DMS79 (cell line): ENCODE results near the gene SPINK4.
A peak's percentile ranks its signal among the peaks of the same experiment; 100 is the strongest.

Experiments
- DNase-seq: peaks from one replicate; lab custom pipeline; 2025; lab: John Stamatoyannopoulos, UW

SPINK4 gene

DNA sequence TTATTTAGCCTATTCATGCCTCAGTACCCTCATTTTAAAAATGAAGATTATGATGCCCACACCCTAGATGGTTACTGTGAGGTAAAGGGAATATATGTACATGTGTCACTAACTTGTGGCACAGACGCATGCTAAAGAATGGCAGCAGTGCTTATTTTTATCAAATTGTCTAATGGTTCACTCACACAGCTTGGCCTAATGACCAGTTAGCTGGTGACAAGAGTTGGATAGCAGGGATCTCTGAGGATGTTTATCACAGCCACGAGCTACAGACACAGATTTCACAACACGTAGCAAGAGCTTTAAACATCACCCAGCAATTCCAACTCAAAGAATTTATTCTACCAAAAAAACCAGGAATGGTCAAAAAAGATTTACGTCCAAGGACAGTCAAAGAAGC lies 17.3 kb downstream of the SPINK4 start:
- DNase-seq, result no peak

DNA sequence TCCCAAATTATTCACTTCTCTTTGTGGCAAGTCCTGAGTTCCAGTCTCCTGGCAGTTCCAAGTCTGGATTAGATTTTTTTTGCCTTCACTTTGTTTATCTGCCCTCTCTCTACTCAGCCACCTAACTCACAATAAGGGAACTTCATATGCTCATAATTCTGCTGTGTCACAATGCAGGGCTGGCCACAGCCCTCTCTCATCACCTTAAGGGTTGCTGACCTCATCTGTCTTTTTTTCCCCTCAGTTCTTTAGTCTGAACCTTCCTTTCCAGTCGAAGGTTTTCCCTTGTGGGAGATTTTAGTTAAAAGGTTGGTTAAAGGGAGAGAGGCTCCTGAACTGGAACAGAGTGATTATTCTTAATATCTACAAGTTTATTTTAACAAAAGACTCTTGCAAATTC lies 20.4 kb downstream of the SPINK4 start:
- no peak for DNase-seq

DNA sequence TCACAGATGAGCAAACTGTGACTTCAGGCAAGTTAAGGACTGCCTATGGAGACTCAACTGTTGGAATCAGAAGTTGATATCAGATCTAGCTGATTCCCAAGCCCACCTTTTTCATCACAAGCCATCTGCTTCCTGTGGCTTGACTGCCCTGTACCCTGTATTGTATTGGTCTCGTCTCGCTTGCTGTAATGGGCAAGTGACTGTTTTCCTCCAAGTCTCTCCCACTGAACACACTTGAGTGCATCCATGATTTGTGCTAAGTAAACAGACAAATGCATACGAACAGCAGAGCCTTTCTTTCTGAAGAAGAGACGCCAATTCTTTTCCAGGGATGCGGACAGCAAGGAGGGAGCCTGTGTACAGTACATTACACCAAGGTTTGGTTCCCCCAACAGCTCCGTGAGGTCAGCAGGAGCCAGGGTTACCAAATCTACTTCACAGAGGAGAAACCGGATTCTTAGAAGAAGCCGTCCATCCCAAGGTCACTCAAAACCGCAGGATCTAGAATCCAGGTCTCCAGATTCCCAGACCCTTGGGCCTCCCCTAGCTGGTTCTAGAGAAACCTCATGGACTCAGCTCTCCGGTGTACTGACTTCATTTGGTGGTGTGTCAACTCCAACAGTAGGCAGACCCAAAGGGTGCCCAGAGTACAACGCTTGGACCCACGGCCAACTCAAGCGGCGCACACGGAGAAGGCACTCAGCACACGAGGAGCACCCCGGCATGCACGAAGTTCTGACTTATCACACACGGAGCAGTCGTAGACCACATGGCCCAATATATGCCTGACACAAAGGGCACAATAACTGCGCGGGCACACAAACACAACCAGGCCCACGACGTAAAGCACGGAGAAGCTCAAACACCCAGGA lies 23.4 kb downstream of the SPINK4 start:
- no peak for DNase-seq

DNA sequence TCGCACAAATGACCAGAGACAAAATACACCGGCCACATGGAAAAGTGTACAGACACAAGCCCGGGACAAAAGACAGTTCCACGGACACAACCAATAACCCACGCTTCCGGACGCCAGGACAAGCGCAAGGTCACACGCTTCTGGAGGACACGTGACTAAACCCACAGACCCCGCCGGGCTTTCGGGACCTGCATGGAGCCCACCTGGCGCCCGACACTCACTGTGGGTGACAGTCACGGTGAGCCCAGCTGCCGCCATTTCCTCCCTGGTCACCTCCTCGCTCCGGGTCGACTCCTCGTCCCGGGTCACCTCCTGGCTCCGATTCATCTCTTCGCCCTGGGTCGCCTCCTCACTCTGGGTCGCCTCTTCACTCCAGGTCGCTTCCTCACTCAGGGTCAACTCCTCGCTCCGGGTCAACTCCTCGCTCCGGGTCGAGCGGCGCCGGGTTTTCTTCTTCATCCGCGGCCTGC lies 24.1 kb downstream of the SPINK4 start:
- no peak for DNase-seq

DNA sequence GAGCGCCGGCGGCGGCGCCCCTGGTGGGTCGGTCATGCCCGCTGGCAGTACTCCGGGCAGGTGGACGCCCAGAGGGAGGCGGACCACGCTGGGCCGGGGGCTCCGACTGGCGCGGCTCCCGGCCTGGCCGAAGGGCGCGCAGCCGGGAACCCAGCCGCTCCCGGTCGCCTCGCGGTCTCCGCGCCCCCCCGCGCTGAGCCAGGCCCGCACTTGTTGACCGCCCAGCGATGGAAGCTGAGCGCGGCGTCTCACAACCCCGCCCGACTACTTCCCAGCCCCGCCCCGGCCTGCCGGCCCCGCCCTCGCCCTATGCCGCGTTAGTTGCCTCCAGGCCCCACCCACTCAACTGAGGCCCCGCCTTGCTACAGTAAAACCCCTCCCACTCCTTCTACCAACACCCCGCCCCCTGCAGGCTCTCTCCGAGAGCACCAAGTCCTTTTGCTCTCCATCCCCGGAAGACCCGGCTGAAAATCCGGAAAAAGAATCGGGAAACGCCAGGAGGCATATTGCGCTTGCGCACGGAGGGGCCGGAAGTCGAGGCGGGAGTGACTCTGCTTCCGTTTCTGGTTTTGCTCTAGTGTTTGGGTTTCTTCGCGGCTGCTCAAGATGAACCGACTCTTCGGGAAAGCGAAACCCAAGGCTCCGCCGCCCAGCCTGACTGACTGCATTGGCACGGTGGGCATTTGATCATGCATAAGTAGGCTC lies 24.7 kb downstream of the SPINK4 start, which contains the start of the genes BAG1 and CHMP5:
TSS of gene BAG1 (minus strand) at position 236 of the 705 bp plus-strand sequence.
TSS of gene CHMP5 (plus strand) at position 577 of the 705 bp plus-strand sequence. CDS start at position 607, 30 bp downstream.
- peak; percentile 99 for DNase-seq

DNA sequence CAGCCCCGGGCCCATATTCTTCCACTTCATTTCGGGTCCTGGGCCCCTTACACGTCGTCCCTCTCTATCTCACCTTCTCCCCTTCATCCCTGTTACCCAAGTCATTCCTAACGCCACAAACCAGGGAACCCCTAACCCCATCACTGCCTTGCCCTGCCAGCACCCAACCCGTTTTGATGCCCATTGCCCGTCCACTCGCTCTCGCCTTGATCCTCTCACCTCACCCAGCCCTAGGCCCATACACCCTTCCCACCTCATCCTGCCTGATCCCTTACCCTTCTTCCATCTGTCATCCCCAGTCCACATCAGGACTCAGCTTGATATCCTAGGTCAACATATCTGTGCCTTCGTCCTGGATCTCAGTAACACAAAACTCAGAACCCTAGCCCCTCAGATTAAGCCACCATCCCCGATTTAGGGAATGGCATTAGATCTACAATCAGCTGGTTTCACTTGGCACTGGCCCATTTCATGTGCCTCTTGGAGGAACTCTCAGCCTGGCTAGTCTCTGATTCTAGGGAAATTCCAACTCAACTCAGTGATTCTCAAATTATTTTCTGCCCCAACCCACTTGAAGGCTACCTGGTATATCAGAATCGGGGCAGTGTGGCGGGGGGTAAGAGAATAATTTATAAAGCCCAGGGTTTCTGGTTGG lies 25.4 kb downstream of the SPINK4 start:
- no peak for DNase-seq

DNA sequence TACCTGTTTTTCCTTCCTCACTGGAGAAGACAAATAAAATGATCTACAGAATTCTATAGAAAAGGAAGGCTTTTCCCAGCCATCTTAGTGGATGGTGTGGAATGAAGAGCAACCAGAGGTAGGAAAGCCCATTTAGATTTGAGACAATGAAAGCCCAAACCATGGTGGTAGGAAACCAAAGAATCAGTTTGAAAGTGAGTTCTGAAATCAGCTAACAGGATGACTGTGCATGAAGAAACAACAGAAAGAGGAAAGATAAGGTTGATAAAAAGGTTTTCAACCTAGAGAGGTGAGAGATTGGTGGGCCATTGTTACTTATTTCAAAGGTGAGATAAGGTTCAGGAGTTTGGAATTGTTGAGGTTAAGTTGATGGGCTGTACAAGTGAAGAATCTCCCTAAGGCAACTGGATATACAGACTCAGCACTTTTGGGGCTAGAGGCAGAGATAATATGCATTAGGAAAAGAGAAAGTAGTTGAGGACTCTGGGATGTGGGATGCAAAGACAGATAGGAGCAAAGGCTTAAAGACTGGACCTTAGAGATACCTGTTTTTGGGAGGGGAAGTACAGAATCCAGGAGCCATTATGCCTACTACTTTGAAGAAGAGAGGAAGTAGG lies 27.3 kb downstream of the SPINK4 start:
- DNase-seq, result no peak

DNA sequence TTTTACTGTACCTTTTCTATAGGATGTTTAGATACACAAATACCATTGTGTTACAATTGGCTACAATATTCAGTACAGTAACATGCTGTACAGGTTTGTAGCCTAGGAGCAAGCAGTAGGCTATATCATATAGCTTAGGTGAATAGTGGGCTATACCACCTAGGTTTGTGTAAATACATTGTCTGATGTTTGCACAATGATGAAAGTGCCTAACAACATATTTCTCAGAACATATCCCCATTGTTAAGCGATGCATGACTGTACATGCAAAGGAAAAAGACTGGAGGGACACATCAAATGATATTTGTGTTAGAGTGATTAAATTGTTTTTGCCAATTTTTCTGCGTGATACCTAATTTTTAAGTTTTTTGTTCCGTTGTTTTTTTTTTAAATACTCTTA lies 30.2 kb downstream of the SPINK4 start:
- DNase-seq, result no peak

DNA sequence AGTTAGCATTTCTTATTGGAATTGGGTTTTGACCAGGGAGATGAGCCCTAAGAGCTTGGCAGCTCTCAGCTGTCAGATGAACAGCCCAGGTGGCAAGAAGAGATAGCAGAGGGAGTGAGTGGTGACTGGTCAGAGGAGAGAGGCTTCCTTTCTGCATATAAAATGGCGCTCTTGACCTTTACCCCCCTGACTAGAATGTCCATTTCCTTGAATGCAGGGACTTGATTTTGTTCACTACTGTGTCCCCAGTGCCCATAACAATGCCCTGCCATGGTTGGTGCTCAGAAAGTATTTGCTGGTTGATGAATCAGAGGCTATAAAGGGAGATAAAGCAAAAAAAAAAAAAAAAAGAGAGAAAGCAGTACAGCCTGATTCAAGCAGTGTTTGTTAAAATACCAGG lies 32.1 kb downstream of the SPINK4 start:
- DNase-seq, result no peak

DNA sequence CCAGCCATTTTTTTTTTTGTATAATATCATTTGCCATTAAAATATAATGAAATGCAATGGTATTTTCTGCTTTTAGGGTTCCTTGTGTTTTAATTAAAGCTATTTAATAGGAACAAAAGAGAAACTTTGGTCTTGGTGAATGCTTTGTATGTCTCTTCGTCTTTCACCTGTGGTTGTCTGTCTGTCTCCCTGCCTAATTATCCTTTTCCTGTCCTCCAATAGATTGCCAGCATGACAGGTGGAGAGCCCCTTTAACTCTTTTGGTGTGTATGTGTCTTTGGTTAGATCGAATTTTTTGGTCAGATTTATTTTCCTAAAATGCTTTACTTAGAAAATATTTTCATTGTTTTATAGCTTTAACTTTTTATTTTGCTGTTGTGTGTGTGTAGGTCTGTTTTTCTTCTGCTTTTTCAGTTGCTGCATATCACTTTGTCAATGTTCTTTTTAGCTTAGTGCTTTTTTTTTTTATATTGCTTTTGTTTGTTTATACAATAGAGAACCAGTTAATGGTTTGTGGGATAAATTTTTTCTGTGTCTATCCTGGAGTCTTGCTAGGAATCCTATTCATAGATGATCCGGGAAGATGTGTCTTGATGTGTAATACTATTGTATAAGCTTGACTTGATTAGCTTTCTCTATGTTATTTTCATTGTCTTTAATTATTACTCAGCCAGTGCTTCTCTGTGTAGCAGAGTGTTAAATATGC lies 33.5 kb downstream of the SPINK4 start:
- DNase-seq, result no peak

DNA sequence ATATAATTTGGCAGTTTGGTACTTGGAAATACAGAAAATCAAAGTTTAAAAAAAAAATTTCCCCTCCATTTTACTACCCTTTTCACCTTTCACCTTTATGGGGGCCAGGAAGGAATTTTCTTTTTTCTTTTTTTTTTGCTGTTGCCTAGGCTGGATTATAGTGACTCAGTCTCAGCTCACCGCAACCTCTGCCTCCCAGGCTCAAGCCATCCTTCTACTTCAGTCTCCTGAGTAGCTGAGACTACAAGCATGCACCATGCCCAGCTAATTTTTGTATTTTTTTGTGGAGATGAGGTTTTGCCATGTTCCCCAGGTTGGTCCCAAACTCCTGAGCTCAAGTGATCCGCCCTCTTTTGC lies 34.0 kb downstream of the SPINK4 start:
- DNase-seq, result no peak

DNA sequence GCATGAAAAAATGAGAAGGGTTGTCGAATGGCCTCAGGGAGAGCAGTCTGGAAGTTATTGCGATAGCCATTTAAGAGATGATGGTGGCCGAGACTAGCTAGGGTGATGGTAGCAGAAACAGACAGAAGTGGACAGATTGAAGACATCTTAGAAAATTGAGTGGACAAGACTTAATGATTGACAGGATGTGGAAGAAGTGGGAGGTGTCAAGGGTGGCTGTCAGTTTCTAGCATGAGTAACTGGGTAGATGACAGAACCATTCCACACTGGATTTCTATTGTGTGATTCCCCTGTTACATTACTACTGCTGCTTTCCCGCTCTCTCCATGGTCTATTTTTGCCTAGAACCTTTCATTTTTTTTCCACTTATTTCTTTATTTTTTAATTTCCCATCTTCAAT lies 37.5 kb downstream of the SPINK4 start:
- DNase-seq, result no peak

DNA sequence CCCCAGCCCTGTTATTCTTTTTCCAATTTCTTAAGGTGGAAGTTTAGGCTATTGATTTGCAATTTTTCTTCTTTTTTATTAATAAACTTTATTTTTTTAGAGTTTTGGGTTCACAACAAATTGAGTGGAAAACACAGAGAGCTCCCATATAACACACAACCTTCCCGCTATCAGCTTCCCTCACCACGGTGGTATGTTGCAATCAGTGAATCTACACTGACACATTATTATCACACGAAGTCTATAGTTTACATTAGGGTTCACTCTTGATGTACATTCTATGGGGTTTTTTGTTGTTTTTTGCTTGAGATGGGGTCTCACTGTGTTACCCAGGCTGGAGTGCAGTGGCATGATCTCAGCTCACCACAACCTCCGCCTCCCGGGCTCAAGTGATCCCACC lies 45.5 kb downstream of the SPINK4 start:
- no peak for DNase-seq

DNA sequence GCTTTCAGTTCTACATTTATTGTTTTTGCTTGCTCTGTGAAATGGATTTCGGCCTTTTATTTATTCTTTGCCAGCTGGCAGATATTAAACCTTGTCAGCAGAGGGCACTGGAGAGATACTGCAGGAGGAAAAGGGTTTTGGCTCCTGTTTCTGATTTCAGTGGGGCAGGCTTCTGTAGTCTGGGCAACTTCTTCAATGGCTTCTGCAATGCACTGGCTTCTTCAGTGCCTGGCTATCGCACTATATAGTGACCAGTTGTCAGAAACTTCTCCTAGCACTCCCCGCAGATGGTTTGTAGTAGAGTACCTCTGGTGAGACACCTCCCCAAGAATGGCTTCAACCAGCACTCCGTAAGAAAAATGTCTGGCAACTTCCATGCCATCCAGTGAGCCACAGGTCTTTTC lies 47.1 kb downstream of the SPINK4 start:
- DNase-seq, result peak; percentile 27

DNA sequence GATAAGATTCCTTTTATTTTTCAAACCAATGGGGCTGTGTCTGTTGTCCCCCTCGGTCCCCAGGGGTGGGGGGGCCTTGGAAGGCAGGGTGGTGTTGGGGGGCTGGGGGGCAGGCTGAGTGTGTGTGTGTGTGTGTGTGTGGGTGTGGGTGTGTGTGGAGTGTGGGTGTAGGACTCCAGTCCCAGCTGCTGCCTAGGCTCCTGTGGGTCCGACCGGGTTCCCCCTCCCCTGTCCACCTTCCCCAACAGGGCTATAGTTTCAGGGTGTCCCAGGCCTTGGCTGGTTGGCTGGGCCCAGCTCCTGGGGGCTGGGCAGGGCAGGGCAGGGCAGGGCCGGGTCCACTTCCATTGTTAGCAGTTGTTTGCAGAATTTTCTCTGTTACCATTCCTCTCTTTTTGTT lies 48.3 kb downstream of the SPINK4 start:
- DNase-seq, result no peak

DNA sequence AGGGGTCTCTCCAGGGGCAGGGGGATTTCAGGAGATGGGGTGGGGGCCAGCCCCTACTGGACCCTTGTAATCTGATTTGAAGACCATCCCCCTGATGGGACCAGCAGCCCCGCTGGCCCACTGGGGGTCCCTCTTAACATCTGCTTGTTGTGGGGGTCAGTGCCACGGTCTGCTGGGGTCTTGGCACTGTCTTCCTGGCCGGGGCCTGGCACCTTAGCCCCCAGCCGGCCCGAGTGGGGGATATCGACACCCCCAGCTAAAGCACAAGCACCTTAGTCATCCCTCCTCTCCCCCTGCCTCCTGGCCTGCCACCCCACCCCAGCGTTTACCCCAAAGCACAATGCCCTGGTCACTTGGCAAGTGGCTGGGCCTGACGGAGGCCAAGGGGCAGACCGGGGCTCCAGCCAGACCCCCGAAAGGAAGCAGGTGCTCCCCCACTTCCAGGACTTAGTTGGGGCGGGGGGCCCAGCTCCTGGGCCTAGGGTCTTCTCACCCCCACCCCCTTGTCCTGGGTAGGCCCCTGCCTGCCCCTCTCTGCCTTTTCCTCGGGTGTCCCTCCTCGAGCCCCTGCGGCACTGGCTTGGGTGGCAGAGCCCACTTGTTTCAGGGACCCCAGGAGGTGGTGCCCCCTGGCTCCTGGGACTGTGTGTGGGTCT lies 49.0 kb downstream of the SPINK4 start:
- no peak for DNase-seq

DNA sequence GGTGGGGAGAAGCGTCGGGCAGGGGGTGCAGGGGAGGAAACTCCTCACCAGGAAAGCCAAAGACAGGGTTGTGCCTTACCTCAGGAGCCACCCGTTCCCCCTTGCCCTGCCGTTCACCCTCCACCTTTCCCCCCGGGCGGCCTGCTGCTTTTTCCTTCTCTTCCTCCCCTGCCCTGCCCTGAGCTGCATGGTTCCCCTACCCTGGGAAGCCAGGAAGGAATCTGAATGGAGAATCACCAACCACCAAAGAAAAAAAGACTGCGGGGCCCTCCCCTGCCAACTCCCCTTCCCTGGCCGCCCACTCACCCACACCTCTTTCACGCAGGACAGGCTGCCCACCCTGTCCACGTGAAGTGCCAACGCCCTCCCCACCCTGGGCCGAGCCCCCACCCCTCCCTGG lies 49.5 kb downstream of the SPINK4 start:
- no peak for DNase-seq

DNA sequence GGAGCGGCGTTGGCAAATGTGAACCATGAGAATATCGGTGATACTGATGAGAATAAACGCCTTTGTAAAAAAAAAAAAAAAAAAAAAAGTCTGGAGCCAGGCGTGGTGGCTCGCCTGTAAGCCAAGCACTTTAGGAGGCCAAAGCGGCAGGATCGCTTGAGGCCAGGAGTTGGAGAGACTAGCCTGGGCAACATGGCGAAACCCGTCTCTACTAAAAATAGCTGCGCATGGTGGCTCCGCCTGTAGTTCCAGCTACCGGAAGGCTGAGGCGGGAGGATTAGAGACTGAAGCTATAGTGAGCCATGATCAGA lies 49.9 kb downstream of the SPINK4 start:
- no peak for DNase-seq

DNA sequence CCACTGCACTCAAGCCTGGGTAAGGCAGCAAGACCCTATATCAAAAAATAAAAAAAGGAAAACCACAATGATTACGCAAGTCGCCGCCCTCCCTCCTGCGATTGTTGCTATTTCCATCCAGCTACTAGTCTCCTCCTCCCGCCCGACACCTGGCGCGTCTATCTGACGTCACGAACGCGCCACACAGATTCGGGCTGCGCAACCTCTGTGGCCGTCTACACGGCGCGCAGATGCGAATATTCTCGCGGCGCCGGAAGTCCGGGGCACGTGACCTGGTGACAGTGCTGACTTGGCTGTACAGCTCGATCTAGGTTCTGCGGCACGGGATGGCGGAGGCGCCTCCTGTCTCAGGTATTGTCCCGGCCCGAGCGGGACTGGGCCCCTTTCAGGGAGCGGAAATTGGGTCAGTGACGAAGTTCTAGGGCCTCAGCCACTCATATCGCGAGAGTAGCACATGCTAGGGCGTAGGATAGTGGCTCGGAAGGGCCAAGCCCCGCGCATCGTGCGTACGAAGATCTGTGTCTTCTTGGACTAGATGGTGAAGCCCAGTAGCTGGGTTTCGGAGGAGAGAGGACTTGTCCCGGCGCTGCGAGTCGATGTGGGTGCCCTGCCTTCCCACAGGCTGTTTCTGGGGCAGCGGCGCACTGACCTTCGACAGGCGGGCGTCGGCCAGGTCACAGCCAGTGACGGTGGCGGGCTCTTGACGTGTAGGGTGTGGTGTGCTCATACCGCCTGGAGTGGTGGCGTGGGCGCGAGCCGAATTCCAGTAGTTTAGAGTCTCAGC lies 50.5 kb downstream of the SPINK4 start, which contains the start of gene NFX1:
TSS of gene NFX1 (plus strand) at position 270 of the 784 bp plus-strand sequence. CDS start at position 327, 57 bp downstream.
- DNase-seq, result peak; percentile 94

DNA sequence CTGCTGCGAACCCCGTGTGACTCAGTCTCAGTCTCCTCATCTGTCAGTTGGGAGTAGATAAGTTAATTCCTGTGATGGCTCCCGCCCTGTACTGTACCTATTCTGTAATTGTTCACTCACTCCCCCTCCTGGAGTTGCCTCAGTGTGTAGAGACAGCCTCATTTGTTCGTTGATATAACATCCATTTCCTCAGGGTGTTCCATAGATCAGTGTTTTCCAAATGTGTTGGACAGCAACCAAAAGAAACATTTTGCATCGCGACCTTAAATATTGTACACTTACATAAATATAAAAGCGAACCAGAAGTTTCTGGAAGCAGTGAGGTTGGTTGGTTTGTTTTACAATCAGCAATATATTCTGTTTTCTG lies 51.0 kb downstream of the SPINK4 start:
- DNase-seq, result no peak
